ENCODE data around the gene NALCN. TPM values are rescaled to one million over a fixed set of nuclear protein-coding genes. Genes with fewer than 3 reads are reported as not detected.

Gene NALCN
- total and polyA plus RNA-seq, 7 experiments from 2014 or later = not detected

DNA sequence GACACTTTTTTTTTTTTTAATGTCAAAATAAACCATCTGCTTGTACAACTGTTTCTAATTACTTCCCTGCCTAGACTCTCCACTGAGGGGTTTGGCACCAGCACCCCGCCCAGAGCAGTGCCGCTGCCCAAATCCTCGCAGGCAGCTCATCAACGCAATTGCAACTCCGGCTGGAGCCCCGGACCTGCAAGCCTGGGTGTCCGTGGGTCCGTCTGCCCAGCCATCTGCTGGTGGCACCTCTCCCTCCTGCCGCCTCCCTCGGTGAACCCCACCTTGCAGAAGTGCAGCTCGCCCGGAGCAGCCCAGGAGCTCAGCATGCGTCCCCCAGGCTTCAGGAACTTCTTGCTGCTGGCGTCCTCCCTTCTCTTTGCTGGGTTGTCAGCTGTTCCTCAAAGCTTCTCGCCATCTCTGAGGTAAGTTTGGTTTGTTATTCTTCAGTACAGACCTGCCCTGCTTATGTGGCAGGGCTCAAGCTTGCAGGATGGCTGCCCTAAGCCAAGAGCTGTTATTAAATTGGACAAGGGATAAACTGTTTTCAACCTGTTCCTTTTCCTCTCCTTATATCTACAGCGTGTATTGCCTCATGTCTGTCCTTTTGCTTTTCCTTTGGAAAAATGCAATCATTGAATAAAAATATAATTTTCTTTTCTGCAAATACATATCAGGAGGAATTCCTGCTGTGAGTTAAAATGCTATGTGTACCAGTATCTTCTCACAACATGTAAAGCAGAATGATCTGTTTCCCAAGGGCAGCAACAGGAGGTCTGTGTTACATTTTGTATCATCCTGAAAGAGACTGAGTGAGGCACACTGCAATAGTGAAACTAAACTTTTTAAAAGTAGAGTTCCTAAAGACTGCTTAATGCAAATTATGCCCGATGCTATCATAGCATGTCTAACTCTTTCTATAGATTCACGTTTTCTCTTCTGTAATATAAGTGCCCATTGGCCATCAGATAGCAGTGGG lies 36.5 kb upstream of the NALCN start, which contains the start of gene ITGBL1:
Gene ITGBL1, plus strand, starts transcription at position 157 of the 967 bp plus-strand sequence. Its CDS starts 159 bp downstream, at position 316.
- Histone ChIP-seq H3K4me3 (ENCODE audit: low read length) (peak within 1 kb of the TSS; percentile 6), H3K27me3 (ENCODE audit: control insufficient read depth in 2 of 2, insufficient read depth in 2 of 2, low read length in 2 of 2) (peaks cover 0 to 8% of the 10 kb centered on the region in 2 donors), H3K4me1 (ENCODE audit: control insufficient read depth in 2 of 2, insufficient read depth in 2 of 2, low read length in 2 of 2) (no peaks in the 10 kb centered on the region), H3K9me3 (ENCODE audit: control insufficient read depth in 2 of 3, low read length in 3 of 3) (no peaks in the 10 kb centered on the region), H3K27ac (ENCODE audit: low read depth, low read length) (no peak within 1 kb of the TSS), H3K36me3 (ENCODE audit: control insufficient read depth in 2 of 3, insufficient read depth in 3 of 3, low read length in 3 of 3) (no peaks in the 10 kb centered on the region)
- intact Hi-C loops (cut with micrococcal nuclease) = no loop called here
- no peak within 1 kb of the TSS for H3K27ac Mint-ChIP-seq
- no peak for ATAC-seq
- H3K36me3 Mint-ChIP-seq = no peaks in the 10 kb centered on the region
- ChIA-PET POLR2A (no interaction called here), CTCF (no interaction called here)
- peaks cover 0 to 9% (median 0%) of the 10 kb centered on the region in 7 donors for H3K4me1 Mint-ChIP-seq
- no peak for DNase-seq
- H3K9me3 Mint-ChIP-seq = peaks cover 0 to 5% (median 0%) of the 10 kb centered on the region in 11 donors
- H3K27me3 Mint-ChIP-seq = peaks cover 13 to 42% (median 27%) of the 10 kb centered on the region in 5 donors
- peak within 1 kb of the TSS in 3 of 10 donors; percentile 47 to 62 (median 54) for H3K4me3 Mint-ChIP-seq

DNA sequence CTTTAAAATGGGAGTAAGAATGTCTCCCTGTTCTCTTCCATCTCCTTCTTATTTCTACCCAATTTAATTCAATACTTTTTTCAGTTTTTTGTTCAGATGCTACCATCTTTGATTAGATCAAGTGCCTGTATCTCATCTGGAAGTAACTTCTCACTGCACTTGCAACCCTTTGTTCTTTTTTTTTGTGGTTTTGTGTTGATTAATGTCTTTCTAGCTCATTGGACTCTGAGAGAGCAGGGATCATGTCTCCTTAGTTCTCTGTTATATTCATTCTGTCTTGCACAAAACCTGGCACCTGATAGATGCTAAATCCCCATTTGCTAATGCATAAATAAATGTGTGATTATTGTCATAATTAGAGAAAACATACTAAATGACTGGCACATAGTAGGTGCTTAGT lies 35.3 kb upstream of the NALCN start:
- peaks cover 0 to 8% of the 10 kb centered on the region in 2 donors for H3K27me3 ChIP-seq (ENCODE audit: control insufficient read depth in 2 of 2, insufficient read depth in 2 of 2, low read length in 2 of 2)
- H3K4me1 Mint-ChIP-seq = peaks cover 0 to 9% (median 0%) of the 10 kb centered on the region in 7 donors

DNA sequence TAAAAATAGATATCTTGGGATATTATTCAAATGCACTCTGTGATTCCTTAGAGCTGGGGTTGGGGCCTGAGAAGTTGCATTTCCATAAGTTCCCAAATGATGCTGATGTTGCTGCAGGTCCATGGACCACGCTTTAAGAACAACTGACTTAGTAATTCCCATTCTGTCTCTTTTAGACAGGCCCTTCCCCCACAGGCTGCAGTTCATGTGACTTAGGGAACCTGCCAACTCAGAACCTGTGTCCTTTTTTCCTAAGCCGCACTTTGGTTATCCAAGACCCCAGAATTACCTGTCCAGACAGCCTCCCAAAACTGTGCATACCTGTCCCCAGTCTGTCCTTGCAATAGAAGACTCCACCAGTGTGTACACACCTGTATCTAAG lies 34.4 kb upstream of the NALCN start:
- Mint-ChIP-seq H3K27me3 (peaks cover 13 to 41% (median 27%) of the 10 kb centered on the region in 5 donors), H3K4me1 (peaks cover 0 to 9% (median 0%) of the 10 kb centered on the region in 7 donors), H3K36me3 (no peaks in the 10 kb centered on the region), H3K4me3 (no peak overlapping the region), H3K27ac (no peak overlapping the region), H3K9me3 (peaks cover 0 to 5% (median 0%) of the 10 kb centered on the region in 11 donors)
- Histone ChIP-seq H3K27ac (ENCODE audit: low read depth, low read length) (no peak overlapping the region), H3K9me3 (ENCODE audit: control insufficient read depth in 2 of 3, low read length in 3 of 3) (no peaks in the 10 kb centered on the region), H3K4me1 (ENCODE audit: control insufficient read depth in 2 of 2, insufficient read depth in 2 of 2, low read length in 2 of 2) (no peaks in the 10 kb centered on the region), H3K27me3 (ENCODE audit: control insufficient read depth in 2 of 2, insufficient read depth in 2 of 2, low read length in 2 of 2) (peaks cover 0 to 8% of the 10 kb centered on the region in 2 donors), H3K36me3 (ENCODE audit: control insufficient read depth in 2 of 3, insufficient read depth in 3 of 3, low read length in 3 of 3) (no peaks in the 10 kb centered on the region), H3K4me3 (ENCODE audit: low read length) (no peak overlapping the region)
- intact Hi-C loops (cut with micrococcal nuclease) = no loop called here
- CTCF ChIA-PET = no interaction called here
- no peak for ATAC-seq
- no peak for DNase-seq
- POLR2A ChIA-PET = no interaction called here

More for the DNA sequence above, 35.3 kb upstream of the NALCN start:
- DNase-seq (no peak), ATAC-seq (no peak)
- Histone ChIP-seq H3K27ac (ENCODE audit: low read depth, low read length) (no peak overlapping the region), H3K9me3 (ENCODE audit: control insufficient read depth in 2 of 3, low read length in 3 of 3) (no peaks in the 10 kb centered on the region), H3K4me3 (ENCODE audit: low read length) (no peak overlapping the region), H3K4me1 (ENCODE audit: control insufficient read depth in 2 of 2, insufficient read depth in 2 of 2, low read length in 2 of 2) (no peaks in the 10 kb centered on the region), H3K36me3 (ENCODE audit: control insufficient read depth in 2 of 3, insufficient read depth in 3 of 3, low read length in 3 of 3) (no peaks in the 10 kb centered on the region)
- Mint-ChIP-seq H3K9me3 (peaks cover 0 to 5% (median 0%) of the 10 kb centered on the region in 11 donors), H3K4me3 (no peak overlapping the region), H3K27me3 (peaks cover 13 to 41% (median 27%) of the 10 kb centered on the region in 5 donors), H3K36me3 (no peaks in the 10 kb centered on the region), H3K27ac (no peak overlapping the region)
- intact Hi-C loops (cut with micrococcal nuclease) = no loop called here
- ChIA-PET POLR2A (no interaction called here), CTCF (no interaction called here)

DNA sequence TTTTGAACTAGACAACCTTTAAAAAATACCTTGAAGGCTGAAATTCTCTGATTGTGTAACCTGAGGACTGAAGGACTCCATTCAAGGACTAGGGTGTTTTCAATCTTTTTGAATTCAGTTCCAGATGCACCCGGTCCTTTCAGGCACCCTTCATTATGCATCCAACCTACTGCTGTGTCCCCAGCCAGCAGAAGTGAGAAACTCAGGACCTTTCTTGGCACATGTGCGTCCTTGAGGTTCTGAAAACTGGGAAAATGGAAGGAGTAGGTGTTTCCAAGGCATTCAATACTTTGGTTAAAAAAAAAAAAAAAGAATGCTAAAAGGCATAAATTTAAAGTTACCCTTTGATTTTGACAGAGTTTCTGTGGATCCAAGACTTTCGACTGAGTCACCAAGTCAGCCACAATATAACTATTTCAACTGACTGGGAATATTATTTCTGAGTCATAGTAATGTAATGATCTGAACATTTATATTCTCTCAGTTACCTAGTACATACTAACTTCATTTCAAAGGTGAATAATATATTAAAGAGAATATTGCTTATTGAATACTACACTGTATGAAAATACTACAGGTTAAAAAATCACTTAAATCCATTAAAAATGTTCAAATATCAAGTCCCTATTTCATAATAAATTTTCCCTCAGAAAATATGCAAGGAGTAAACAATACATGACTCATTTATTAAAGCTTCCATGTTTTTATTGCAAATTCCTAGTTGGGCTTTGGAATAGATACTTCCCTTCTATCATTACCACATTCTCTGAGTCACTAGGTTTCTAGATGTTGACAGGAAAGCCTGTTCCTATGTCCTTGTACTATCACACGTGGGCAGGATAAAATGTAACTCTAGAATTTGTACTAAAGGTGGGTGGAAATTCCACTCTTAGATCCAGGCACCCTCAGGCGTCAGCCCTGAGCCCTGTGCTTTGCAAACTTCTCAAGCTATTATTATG lies 33.8 kb upstream of the NALCN start:
- Histone ChIP-seq H3K4me1 (ENCODE audit: control insufficient read depth in 2 of 2, insufficient read depth in 2 of 2, low read length in 2 of 2) (no peaks in the 10 kb centered on the region), H3K4me3 (ENCODE audit: low read length) (no peak overlapping the region), H3K9me3 (ENCODE audit: control insufficient read depth in 2 of 3, low read length in 3 of 3) (no peaks in the 10 kb centered on the region), H3K27ac (ENCODE audit: low read depth, low read length) (no peak overlapping the region), H3K27me3 (ENCODE audit: control insufficient read depth in 2 of 2, insufficient read depth in 2 of 2, low read length in 2 of 2) (peaks cover 0 to 8% of the 10 kb centered on the region in 2 donors), H3K36me3 (ENCODE audit: control insufficient read depth in 2 of 3, insufficient read depth in 3 of 3, low read length in 3 of 3) (no peaks in the 10 kb centered on the region)
- H3K4me1 Mint-ChIP-seq = peaks cover 0 to 9% (median 0%) of the 10 kb centered on the region in 7 donors
- H3K27ac Mint-ChIP-seq = no peak overlapping the region
- POLR2A ChIA-PET = no interaction called here
- ATAC-seq (no peak), DNase-seq (no peak)
- no peak overlapping the region for H3K4me3 Mint-ChIP-seq
- peaks cover 13 to 39% (median 24%) of the 10 kb centered on the region in 5 donors for H3K27me3 Mint-ChIP-seq
- CTCF ChIA-PET = no interaction called here
- no peaks in the 10 kb centered on the region for H3K36me3 Mint-ChIP-seq
- intact Hi-C loops (cut with micrococcal nuclease) = no loop called here
- H3K9me3 Mint-ChIP-seq = peaks cover 0 to 5% (median 0%) of the 10 kb centered on the region in 11 donors

DNA sequence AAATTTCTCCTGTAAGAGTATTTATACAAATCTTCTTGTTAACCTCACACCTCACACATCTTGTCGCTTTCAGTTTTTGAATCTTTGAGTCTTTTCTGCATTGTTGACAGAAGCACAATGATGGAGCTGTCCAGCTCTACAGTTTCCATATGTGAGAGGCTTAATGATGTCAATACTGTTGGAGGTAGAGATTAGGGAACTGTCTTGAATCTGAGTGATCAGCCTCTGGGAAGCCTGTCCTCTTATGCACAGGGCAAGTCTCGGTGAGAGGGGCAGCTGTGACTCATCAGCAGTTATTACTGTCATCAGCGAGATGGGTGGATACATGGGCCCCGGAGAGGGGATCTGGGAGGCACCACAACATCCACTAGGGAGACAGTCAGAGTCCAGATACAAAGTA lies 31.5 kb upstream of the NALCN start:
- intact Hi-C loops (cut with micrococcal nuclease) = no loop called here
- CTCF ChIA-PET = no interaction called here
- Histone ChIP-seq H3K27me3 (ENCODE audit: control insufficient read depth in 2 of 2, insufficient read depth in 2 of 2, low read length in 2 of 2) (no peaks in the 10 kb centered on the region), H3K36me3 (ENCODE audit: control insufficient read depth in 2 of 3, insufficient read depth in 3 of 3, low read length in 3 of 3) (no peaks in the 10 kb centered on the region), H3K4me1 (ENCODE audit: control insufficient read depth in 2 of 2, insufficient read depth in 2 of 2, low read length in 2 of 2) (no peaks in the 10 kb centered on the region), H3K9me3 (ENCODE audit: control insufficient read depth in 2 of 3, low read length in 3 of 3) (no peaks in the 10 kb centered on the region), H3K27ac (ENCODE audit: low read depth, low read length) (no peak overlapping the region), H3K4me3 (ENCODE audit: low read length) (no peak overlapping the region)
- H3K27me3 Mint-ChIP-seq = peaks cover 0 to 19% (median 9%) of the 10 kb centered on the region in 5 donors
- no peaks in the 10 kb centered on the region for H3K4me1 Mint-ChIP-seq
- ATAC-seq (no peak), DNase-seq (no peak)
- H3K27ac Mint-ChIP-seq = no peak overlapping the region
- H3K4me3 Mint-ChIP-seq = no peak overlapping the region
- POLR2A ChIA-PET = no interaction called here
- no peaks in the 10 kb centered on the region for H3K9me3 Mint-ChIP-seq
- no peaks in the 10 kb centered on the region for H3K36me3 Mint-ChIP-seq

DNA sequence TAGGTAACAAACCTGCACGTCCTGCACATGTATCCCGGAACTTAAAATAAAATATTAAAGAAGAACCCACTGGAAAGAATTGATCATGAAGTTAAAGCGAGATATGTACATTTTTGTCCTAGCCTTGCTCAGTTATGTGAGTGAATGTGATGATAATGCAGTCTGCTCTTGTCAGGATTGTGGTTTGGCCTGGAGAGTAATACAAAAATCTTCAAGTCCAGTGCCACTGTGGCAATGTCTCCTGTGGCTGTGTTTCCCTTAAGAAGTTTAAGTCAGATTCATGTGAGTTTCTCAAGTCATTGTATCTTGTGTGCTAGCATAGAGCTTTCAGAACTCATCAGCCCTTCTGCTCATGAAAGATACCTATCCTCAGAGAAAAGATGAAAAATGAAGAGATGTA lies 18.2 kb upstream of the NALCN start:
- Histone ChIP-seq H3K27me3 (ENCODE audit: control insufficient read depth in 2 of 2, insufficient read depth in 2 of 2, low read length in 2 of 2) (peaks cover 0 to 2% of the 10 kb centered on the region in 2 donors), H3K4me1 (ENCODE audit: control insufficient read depth in 2 of 2, insufficient read depth in 2 of 2, low read length in 2 of 2) (no peaks in the 10 kb centered on the region), H3K36me3 (ENCODE audit: control insufficient read depth in 2 of 3, insufficient read depth in 3 of 3, low read length in 3 of 3) (no peaks in the 10 kb centered on the region), H3K9me3 (ENCODE audit: control insufficient read depth in 2 of 3, low read length in 3 of 3) (no peaks in the 10 kb centered on the region), H3K4me3 (ENCODE audit: low read length) (no peak overlapping the region), H3K27ac (ENCODE audit: low read depth, low read length) (no peak overlapping the region)
- H3K9me3 Mint-ChIP-seq = no peaks in the 10 kb centered on the region
- peaks cover 0 to 21% (median 12%) of the 10 kb centered on the region in 5 donors for H3K27me3 Mint-ChIP-seq
- no peaks in the 10 kb centered on the region for H3K4me1 Mint-ChIP-seq
- ChIA-PET POLR2A (no interaction called here), CTCF (no interaction called here)
- no peaks in the 10 kb centered on the region for H3K36me3 Mint-ChIP-seq
- ATAC-seq (no peak), DNase-seq (no peak)
- intact Hi-C loops (cut with micrococcal nuclease) = no loop called here
- H3K27ac Mint-ChIP-seq = no peak overlapping the region
- no peak overlapping the region for H3K4me3 Mint-ChIP-seq

All from naive thymus-derived CD4-positive, alpha-beta T cell (primary cell).